GM18868 (cell line): ENCODE measurements around the gene PRRX2.
"Not testable (repeated sequence)": the region's sequence is repeated elsewhere in the genome, so short reads cannot be mapped to it uniquely, and the experiment has no call there.

ENCODE experiments used
- ATAC-seq: cut with Tn5 transposase; IDR thresholded peaks from one replicate; pipeline ENCODE4 v1.9.1; 2021; ENCODE audit warnings: mild to moderate bottlenecking, moderate library complexity; ENCODE audit not compliant: unreplicated experiment

The PRRX2 gene

GRCh38 chr9:129653823-129654553 is 11.5 kb upstream of the PRRX2 start:
- no peak for ATAC-seq

GRCh38 chr9:129654554-129655040 is 10.8 kb upstream of the PRRX2 start:
- no peak for ATAC-seq

- ATAC-seq: no peak
Measured at GRCh38 chr9:129655154-129655553, 10.3 kb upstream of the PRRX2 start.

DNA sequence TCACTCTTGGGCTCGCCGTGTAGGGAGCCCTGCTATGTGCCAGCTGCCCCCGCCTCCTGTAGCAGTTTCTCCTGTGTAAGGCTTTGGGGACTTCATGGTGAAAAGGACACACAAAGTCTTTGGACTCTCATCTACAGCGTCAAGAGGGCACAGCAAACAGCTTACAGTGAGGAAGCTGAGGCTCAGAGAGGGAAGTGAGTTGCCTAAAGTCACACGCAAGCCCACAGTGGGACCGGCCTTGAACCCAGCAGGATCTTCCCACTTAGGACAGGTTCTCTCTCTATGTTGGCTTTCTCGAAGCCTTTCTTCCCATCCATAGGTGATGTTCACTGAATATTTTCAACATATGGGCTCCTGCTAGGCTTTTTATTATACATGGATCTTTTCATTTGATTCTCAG is 9.8 kb upstream of the PRRX2 start:
- no peak for ATAC-seq

GRCh38 chr9:129656795-129657390 is 8.6 kb upstream of the PRRX2 start:
- no peak for ATAC-seq

- no peak for ATAC-seq
Measured at GRCh38 chr9:129661029-129661428, 4.4 kb upstream of the PRRX2 start.

DNA sequence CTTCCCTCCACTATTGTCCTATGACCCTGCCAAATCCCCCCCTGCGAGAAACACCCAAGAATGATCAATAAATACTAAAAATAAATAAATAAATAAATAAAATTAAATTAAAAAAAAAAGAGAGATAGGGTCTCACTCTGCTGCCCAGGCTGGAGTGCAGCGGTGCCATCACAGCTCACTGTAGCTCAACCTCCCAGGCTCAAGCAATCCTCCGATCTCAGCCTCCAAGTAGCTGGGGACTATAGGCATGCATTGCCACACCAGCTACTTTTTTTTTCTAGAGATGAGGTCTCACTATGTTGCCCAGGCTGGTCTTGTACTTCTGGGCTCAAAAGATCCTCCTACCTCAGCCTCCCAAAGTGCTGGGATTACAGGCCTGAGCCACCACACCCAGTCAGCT is 3.2 kb upstream of the PRRX2 start:
- not testable (repeated sequence) for ATAC-seq

DNA sequence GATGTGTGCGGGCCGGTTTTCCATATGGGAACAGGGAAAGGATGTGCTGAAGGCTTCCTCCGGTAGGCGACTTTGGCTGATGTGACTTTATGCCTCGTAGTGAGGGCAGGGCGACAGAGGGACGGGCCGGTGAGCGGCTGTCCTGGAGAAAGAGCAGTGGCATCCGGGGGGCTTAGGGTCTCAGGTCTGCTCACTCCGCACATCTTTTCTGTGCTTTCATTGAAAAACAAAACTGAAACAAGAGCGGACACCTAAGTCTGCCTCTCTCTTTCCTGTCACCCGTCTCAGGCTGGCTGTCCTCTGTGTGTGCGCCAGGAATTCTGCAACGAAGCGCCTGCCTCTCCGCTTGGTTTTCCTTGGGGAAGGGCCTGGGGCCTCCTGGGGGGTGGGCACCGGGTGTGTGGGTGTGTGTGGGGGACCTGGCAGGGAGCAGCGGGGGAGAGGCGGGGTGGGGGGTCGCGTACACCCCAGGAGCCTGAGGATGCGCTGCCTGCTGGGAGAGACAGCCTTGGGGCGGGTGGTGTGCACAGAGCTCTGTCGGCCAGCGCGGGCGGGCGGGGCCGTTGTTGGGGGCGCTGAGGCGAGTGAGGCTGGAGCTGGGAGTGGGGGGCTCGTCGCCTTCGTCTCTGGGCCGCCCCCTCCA is 580 bp upstream of the PRRX2 start:
- ATAC-seq: no peak

DNA sequence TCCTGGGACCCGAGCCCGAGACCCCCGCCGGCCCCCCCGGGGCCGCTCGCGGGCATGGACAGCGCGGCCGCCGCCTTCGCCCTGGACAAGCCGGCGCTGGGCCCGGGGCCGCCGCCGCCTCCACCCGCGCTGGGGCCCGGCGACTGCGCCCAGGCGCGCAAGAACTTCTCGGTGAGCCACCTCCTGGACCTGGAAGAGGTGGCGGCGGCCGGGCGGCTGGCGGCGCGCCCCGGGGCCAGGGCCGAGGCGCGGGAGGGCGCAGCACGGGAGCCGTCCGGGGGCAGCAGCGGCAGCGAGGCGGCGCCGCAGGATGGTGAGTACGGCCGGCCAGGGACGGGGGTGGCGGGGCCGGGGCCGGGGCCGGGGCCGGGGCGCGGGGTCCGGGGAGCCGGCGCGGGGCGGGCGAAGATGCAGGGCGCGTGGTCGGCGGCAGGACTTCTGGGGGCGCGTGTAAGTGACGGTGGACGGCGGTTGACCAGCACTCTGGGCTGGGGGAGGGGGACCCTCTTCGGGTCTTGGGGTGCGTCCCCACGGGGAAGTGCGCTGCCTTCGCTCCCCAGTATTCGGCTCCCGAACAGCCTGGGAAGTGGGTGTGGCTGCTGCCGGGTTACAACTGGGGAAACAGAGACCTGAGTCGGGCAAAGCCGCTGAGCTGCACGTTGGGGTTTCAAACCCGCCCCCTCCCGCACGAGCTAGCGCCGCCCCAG is 520 bp downstream of the PRRX2 start:
- no peak for ATAC-seq

DNA sequence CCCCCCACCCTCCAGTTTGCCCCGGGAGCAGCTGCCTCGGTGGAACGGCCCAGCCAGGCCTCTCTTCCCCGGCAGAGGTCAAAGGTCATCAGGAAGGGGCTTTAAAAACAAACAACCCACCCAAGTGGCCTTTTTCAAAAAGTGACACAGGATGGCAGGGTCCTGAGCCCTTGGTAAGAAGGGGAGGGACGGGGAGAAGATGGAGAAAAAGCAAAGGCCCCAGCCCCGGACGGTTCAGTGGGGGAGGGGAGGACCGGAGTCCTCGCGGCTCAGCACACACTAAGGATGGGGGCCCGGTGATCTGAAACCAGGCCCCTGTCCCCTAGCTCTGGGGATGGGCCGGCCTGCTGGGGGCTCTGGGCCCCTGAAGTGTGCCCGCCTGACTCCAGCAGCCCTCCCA is 1.1 kb downstream of the PRRX2 start:
- no peak for ATAC-seq

- ATAC-seq: no peak
Measured at GRCh38 chr9:129667378-129667777, 1.9 kb downstream of the PRRX2 start.

- ATAC-seq: no peak
Measured at GRCh38 chr9:129667850-129668249, 2.4 kb downstream of the PRRX2 start.

DNA sequence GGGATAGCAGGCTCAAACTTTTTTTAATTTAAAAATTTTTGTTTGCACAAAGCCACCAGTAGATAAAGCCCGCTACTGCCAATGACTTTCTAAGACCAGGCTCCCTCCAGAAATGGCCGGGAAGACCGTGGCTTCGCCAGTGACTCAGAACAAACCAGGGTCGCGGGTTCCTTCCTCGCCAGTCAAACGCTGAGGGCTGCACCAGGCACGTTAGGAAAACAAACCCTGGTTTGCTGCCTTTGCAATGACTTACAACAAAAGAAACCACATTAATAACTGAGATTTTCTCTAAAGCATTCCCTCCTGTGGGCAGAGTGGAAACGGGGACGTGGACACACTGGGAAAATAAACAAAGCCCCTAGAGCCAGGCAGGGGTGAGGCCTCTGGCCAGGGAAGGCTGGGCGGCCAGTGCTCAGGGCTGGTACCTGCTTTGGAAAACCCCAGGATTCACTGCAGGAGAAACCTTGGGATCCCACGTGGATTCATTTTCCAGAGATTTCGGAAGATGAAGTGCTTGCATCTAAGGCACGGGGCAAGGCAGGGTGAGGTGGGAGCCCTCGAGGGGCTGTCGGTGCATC is 3.8 kb downstream of the PRRX2 start:
- ATAC-seq: no peak

GRCh38 chr9:129669946-129670345 is 4.5 kb downstream of the PRRX2 start:
- no peak for ATAC-seq

DNA sequence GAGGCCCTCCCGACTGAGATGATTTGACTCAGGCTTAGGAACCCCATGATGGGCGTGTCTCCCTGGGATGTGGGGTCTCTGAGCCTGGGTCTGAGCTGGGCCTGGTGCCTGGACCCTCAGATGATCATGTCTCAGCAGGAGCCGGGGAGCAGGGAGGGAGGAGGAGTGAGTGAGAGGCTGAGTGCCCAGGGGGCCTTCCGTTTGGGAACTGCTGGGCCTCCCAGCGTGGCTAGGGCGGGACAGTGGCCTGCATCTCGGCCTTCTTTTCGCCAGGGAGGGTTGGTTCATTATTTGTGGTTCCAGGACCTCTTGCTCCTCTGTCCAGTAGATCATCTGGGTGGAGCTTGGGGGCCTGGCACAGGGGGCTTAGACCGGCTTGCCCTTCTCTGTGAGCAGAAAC is 5.6 kb downstream of the PRRX2 start:
- ATAC-seq: no peak

GRCh38 chr9:129671519-129671918 is 6.1 kb downstream of the PRRX2 start:
- ATAC-seq: no peak

- no peak for ATAC-seq
Measured at GRCh38 chr9:129672702-129673101, 7.3 kb downstream of the PRRX2 start.

DNA sequence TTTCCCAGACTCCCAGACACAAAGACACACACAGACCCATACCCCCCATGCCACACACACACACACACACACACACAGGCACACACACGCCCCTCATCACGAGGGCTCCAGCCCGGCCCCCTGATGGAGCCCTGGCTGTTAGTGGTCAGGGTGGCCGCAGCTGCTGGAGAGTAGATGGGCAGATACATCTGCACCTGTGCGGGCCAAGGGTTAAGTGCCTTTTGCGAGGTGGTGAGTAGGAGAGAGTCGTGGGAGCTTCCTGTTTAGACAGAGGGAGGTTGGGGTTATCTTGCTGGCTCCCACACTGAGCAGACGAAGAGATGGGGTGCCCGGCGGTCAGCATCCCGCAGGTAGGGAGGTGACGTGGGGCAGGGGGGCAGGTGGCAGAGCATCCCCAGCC is 8.2 kb downstream of the PRRX2 start:
- ATAC-seq: no peak

DNA sequence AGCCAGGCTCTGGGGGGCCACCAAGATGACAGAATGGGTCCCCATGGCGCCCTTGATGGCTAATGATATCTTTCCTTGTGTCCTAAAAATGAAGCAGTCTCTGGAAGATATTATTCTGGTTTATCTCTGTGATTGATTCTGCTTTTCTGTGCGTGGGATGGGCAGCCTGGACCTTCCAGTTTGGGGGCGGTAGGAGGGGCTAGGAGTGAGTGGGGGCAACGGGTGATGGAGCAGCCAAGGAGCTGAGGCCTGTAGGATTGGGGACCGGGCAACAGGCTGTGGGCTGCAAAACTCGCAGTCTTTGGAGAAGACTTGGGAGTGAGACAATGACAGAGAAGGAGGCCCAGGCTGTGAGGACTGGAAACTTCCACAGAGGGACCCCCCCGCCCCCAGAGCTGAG is 8.8 kb downstream of the PRRX2 start:
- ATAC-seq: no peak

DNA sequence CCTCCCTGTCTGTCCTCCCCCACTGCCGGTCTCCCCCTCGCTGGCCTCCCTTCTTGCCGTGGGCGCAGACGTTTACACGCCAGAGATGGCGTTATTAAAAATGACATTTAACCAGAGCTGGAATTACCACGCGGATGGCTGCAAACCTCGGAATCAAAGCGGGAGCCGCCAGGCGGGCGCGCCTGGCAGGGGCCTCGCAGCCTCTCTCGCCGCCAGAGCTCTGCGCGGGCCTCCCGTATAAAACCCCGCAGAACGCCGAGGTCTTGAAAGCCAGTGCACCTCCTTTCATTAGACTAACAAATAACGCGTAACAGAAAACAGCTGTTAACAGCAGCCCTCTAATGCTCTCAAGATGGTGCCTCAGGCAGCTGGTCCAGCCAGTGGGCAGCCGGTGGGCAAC is 10.2 kb downstream of the PRRX2 start:
- ATAC-seq: no peak

- ATAC-seq: no peak
Measured at GRCh38 chr9:129676287-129676686, 10.8 kb downstream of the PRRX2 start.
